GOT3 (cell line): ENCODE data around the gene FMN2.

Experiments
- DNase-seq: peaks from one replicate; lab custom pipeline; 2025; ENCODE audit warnings: mixed read lengths; lab: John Stamatoyannopoulos, UW

Gene FMN2

GRCh38 chr1:240198376-240198775, 106.7 kb downstream of the FMN2 start:
- DNase-seq = no peak

- no peak for DNase-seq
Observed at GRCh38 chr1:240199758-240200645, 108.3 kb downstream of the FMN2 start.

GRCh38 chr1:240201931-240202330, 110.2 kb downstream of the FMN2 start:
- DNase-seq = no peak

- DNase-seq = no peak
Observed at GRCh38 chr1:240207073-240207709, 115.5 kb downstream of the FMN2 start.

GRCh38 chr1:240210026-240210425, 118.3 kb downstream of the FMN2 start:
- DNase-seq = no peak

GRCh38 chr1:240212556-240212955, 120.9 kb downstream of the FMN2 start:
- no peak for DNase-seq

DNA sequence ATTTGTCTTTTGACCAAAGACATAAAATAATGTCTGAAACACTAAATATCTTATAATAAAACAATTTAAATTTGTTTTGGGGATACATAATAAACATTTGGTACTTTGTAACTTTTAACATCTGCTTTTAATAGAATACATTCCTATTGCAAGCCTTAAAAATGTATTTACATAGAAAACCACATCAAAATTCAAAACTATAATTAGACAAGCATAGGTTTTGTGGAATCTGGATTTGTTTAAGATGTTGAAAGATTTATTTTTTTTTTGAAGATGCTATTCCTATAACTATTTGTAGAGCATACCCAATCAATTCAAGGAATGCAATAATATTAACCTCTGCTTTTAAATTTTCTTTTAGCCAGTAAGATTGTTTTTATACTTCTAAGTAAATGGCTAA, 125.7 kb downstream of the FMN2 start:
- DNase-seq = no peak

DNA sequence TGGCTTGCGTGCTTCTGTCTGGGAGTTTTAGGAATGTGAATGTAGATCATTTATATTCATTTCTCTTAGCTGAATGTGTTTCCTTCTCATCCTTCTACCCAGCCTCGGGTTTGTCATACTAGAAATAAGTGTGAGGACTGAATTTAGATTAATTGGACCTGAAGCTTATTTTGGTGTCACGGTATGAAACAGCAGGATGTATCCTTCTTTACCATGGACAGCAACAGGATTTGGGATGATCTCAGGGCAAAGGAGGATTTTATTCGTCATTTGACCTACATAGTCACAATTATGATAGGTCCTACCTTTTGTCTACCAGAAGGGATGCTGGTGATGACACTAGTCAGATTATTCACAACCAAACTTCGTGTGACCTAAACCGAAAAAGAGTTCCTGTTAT, 127.4 kb downstream of the FMN2 start:
- no peak for DNase-seq

GRCh38 chr1:240226102-240226501, 134.4 kb downstream of the FMN2 start:
- no peak for DNase-seq

DNA sequence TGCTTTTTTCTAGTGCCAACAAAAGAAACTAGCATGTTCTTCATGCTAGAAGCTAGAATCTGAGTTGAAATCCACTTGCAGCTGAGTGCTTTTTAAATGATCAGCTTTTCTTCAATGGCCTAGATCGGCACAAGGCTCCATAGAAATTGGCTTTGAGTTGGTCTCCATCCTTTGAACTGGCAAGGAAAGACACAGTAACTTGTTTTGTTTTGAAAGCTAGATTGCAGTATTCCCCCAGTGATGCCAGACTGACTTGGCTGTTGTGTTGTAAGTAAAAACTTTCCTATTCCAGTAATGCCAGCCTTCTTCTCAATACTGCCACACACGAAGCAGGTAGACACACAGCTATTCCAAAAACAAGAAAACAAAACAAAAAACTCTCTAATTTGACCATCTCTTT, 139.1 kb downstream of the FMN2 start:
- no peak for DNase-seq

- no peak for DNase-seq
Observed at GRCh38 chr1:240232530-240232929, 140.8 kb downstream of the FMN2 start.

DNA sequence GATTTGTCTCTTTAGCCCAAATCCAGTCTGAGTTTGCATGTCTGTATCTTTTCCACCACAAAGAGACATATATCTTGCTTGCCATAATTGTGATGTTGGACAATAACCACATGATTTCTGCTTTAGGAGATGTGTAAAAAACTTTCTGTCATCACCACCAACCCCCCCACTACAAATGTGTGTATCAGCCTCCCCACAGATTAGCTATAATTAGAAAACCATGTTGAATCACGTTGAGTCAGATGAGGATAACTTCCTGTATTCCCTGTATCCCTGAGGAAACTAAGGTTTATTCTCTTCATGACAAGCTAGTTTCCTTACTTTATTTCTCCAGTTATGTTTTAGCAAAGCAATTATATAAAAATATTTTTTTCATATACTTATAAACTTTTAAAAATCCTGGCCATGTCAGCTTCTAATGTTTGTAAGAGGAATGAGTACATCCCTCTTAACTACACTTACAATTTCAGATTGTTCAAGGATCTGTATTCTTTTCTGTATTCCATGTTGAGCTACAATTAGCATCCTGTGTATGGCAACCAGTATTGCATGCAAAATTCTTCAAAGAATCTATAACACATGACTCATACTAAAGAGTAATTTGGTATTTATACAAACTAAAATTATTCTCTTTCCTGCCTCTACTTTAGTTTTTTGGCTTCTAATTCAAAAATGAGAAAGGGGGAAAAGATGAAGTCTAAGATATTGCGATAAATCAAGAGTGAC, 143.0 kb downstream of the FMN2 start:
- no peak for DNase-seq

DNA sequence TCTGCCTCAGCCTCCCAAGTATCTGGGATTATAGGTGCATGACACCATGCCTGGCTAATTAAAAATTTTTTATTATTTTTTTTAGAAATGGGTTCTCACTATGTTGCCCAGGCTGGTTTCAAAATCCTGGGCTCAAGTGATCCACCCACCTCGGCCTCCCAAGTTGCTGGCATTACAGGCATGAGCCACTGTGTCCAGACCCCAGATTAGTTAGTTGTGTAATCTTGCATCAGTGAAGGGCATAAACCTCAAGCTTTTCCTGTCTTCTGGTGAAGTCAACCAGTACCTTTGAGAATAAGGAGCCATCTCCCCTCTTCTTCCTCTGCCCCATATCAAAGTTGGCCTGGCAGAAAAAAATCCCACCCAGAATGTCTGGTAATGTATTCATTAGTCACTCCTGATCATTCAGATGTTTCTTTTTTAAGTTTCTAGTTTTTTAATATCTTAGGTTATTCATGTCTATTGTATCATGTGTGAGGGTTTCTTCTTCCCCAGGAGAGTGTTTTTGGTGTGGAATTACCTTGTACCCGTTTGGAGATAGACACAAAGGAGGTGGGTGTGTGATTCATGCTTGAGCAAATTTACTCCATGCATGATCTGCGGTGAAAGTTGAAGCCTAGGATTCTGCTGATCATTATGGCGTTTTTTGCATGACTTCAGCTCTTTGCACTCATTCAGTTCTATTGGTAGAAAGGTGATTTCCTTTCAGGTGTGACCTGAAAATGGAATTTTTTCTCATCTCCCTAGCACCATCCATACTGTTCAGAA, 144.0 kb downstream of the FMN2 start:
- no peak for DNase-seq

DNA sequence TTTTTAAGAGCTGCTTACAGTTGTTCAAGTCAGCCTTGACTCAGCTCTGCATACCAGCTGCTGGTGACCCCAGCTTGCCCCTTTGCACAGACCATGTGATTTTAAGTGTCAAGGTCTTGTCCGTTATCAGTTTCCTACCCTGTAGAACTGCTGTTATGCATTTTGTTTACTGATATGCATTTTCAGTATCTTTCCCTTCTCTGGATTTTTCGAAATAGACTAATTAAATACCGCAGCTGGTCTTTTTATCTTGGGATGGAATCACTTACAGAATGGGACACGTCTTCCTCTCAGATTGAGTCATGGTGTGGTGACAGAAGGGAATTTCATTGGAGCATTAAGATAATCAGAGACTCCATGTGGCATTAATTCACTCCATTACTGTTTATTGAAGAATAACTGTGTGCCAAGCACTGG, 145.6 kb downstream of the FMN2 start:
- no peak for DNase-seq

DNA sequence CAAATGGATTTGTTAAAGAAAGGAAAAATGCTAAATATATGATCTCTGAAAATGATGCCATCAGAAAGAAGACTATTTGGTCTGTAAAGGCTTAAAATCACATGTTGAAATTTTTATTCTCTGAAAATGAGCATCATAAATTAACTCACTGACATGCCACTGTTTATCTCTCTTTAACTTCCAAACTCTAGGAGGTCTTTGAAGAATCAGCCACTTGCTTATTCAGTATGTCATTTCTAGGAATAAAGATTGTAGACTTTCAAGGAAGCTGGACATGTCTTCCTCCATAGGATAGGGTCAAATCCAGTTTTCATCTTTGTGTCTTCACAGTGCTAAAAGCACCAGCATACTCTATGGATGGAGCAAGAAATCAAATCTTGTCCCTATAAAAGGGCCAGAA, 147.6 kb downstream of the FMN2 start:
- DNase-seq = no peak

- no peak for DNase-seq
Observed at GRCh38 chr1:240241278-240241677, 149.6 kb downstream of the FMN2 start.

- peak; percentile 43 for DNase-seq
Observed at GRCh38 chr1:240242601-240243144, 151.0 kb downstream of the FMN2 start.

DNA sequence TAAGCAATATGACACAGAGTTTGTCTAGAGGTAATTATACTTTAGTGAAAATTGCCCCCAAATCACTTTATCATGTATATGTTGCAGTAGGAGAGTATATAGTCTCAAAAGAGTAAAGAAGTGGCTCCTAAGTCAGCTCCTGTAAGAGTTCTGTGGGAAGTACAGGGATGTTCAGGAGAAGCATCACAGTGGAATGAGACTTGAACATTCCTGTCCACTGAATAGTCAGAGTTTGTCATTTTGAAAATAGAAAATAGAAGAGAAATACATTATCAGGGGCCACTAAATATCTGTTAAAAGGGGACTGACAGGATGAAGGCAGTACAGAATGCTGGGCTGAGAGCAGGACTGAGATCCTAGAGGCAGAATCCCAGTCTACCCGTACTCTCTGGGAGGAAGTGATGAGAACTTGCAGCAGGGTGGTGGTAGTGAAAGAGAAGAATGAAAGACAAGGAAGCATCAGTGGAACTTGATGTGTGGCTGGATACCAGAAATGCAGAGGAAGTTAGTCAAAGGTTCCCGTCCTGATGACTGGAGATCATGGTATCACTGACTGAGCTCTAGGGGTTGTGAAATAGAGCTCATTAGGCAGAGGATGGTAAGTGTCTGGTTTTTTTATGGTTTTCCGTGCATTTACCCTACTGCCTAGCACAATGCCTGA, 153.4 kb downstream of the FMN2 start:
- no peak for DNase-seq

GRCh38 chr1:240245629-240246020, 153.9 kb downstream of the FMN2 start:
- no peak for DNase-seq

- no peak for DNase-seq
Observed at GRCh38 chr1:240247899-240248298, 156.2 kb downstream of the FMN2 start.

GRCh38 chr1:240254006-240254405, 162.3 kb downstream of the FMN2 start:
- DNase-seq = no peak
